CD8-positive, alpha-beta memory T cell (primary cell): ENCODE results near the gene CEP76. TPM values are rescaled to one million over a fixed set of nuclear protein-coding genes. Genes with fewer than 3 reads are reported as not detected.

Source experiments
- CTCF ChIA-PET: fragments of 350-600 bp; sonication (Branson Sonifier 250); formaldehyde crosslinking; loops from one replicate; lab custom pipeline; 2021; ENCODE audit warnings: antibody characterized with exemption; lab: Charles Lee
- POLR2A ChIA-PET: fragments of 350-600 bp; sonication (Branson Sonifier 250); formaldehyde crosslinking; loops from one replicate; lab custom pipeline; 2021; ENCODE audit warnings: antibody characterized with exemption; lab: Charles Lee
- DNase-seq, 5 donors: peaks; one replicate each; pipeline versions ENCODE4 v3.0.0 to v3.0.0-alpha.2; 2020 to 2022; ENCODE audit warnings: mixed read lengths in 1 of 5
- H3K27ac ChIP-seq: one replicate; pipeline ENCODE4 v1.7.0; 2013; ENCODE audit warnings: low read depth, mild to moderate bottlenecking, low read length, moderate library complexity
- H3K27me3 ChIP-seq: 2 replicates; pipeline ENCODE4 v1.7.0; 2013; ENCODE audit warnings: low read length, mild to moderate bottlenecking; ENCODE audit not compliant: insufficient read depth, poor library complexity, severe bottlenecking
- H3K36me3 ChIP-seq: 2 replicates; pipeline ENCODE4 v1.7.0; 2013; ENCODE audit warnings: mild to moderate bottlenecking, low read length, moderate library complexity; ENCODE audit not compliant: insufficient read depth
- H3K4me1 ChIP-seq: 2 replicates; pipeline ENCODE4 v1.7.0; 2013; ENCODE audit warnings: mild to moderate bottlenecking, low read length, moderate library complexity; ENCODE audit not compliant: insufficient read depth
- H3K4me3 ChIP-seq: 2 replicates; pipeline ENCODE4 v1.7.0; 2013; ENCODE audit warnings: mild to moderate bottlenecking, low read length
- H3K9me3 ChIP-seq: 2 replicates; pipeline ENCODE4 v1.7.0; 2013; ENCODE audit warnings: mild to moderate bottlenecking, low read length
- H3K27ac Mint-ChIP-seq, 8 donors: one replicate each; pipeline ENCODE4 v1.8.0; 2020 to 2021; ENCODE audit warnings: mixed read lengths in 8 of 8, mild to moderate bottlenecking in 6 of 8, inconsistent platforms in 3 of 8, moderate library complexity in 3 of 8
- H3K27me3 Mint-ChIP-seq, 2 donors: one replicate each; pipeline ENCODE4 v1.8.0; 2020 to 2021; ENCODE audit warnings: mixed read lengths in 2 of 2, mild to moderate bottlenecking in 1 of 2, moderate library complexity in 1 of 2
- H3K36me3 Mint-ChIP-seq, 3 donors: one replicate each; pipeline ENCODE4 v1.8.0; 2020 to 2021; ENCODE audit warnings: mixed read lengths in 3 of 3, inconsistent platforms in 1 of 3, mild to moderate bottlenecking in 1 of 3
- H3K4me1 Mint-ChIP-seq, 3 donors: one replicate each; pipeline ENCODE4 v1.8.0; 2020 to 2021; ENCODE audit warnings: mixed read lengths in 3 of 3, inconsistent platforms in 1 of 3, mild to moderate bottlenecking in 1 of 3
- H3K4me3 Mint-ChIP-seq, 7 donors: one replicate each; pipeline ENCODE4 v1.8.0; 2020 to 2021; ENCODE audit warnings: mixed read lengths in 7 of 7, mild to moderate bottlenecking in 6 of 7, moderate library complexity in 4 of 7, inconsistent platforms in 2 of 7
- H3K9me3 Mint-ChIP-seq, 5 donors: one replicate each; pipeline ENCODE4 v1.8.0; 2020 to 2022; ENCODE audit warnings: mixed read lengths in 5 of 5, mild to moderate bottlenecking in 3 of 5, moderate library complexity in 2 of 5, inconsistent platforms in 1 of 5
- polyA plus RNA-seq: library from polyadenylated mRNA; unstranded; fragments of 300-500 nt; fragmentation: Illumina TruSeq; gene quantifications from one replicate; pipeline ENCODE4 v1.2.3, GENCODE V29; 2021
- total RNA-seq, 2 experiments: library from RNA; stranded (reverse); gene quantifications; one replicate each; pipeline ENCODE4 v1.2.3, GENCODE V29; 2021

The CEP76 gene
- total and polyA plus RNA-seq, 3 experiments from 2014 or later = 6.4 to 15.5 (median 11.3) TPM

- H3K9me3 Mint-ChIP-seq = no peaks in the 10 kb centered on the region
- DNase-seq = peak in 4 of 5 donors; percentile 12 to 47 (median 36)
- peak overlapping the region in 1 of 8 donors; percentile 24 for H3K27ac Mint-ChIP-seq
- H3K4me3 ChIP-seq = no peak overlapping the region
- H3K4me1 Mint-ChIP-seq = peaks cover 13 to 20% (median 18%) of the 10 kb centered on the region in 3 donors
- no peaks in the 10 kb centered on the region for H3K27me3 ChIP-seq
- no peaks in the 10 kb centered on the region for H3K9me3 ChIP-seq
- ChIA-PET CTCF (interaction anchor here (1.2 to 3.5 kb wide), 5 partner anchors 11 to 332 kb away, joined by 3 to 23 read pairs (median 7); no protein-coding TSS in a partner anchor), POLR2A (no interaction called here)
- peaks cover 7% of the 10 kb centered on the region for H3K4me1 ChIP-seq
- H3K36me3 Mint-ChIP-seq = peaks cover 0 to 2% (median 0%) of the 10 kb centered on the region in 3 donors
- no peak overlapping the region for H3K27ac ChIP-seq
- H3K36me3 ChIP-seq = no peaks in the 10 kb centered on the region
- peak overlapping the region in 3 of 7 donors; percentile 42 to 46 (median 43) for H3K4me3 Mint-ChIP-seq
- H3K27me3 Mint-ChIP-seq = peaks cover 0 to 2% of the 10 kb centered on the region in 2 donors
Measured at GRCh38 chr18:12659904-12660605, 42.5 kb downstream of the CEP76 start.

- H3K27ac Mint-ChIP-seq = peak overlapping the region in 7 of 8 donors; percentile 50 to 97 (median 63)
- H3K4me1 Mint-ChIP-seq = peaks cover 13 to 20% (median 18%) of the 10 kb centered on the region in 3 donors
- no peaks in the 10 kb centered on the region for H3K36me3 ChIP-seq
- H3K27me3 Mint-ChIP-seq = peaks cover 0 to 2% of the 10 kb centered on the region in 2 donors
- ChIA-PET CTCF (interaction anchor here (0.7 to 3.5 kb wide), 4 partner anchors 10 to 331 kb away, joined by 3 to 23 read pairs (median 5); no protein-coding TSS in a partner anchor), POLR2A (interaction anchor here (0.5 kb wide), 1 partner anchor 281 kb away, joined by 3 read pairs; the partner anchor contains the start of gene AFG3L2)
- H3K4me3 ChIP-seq = no peak overlapping the region
- no peak overlapping the region for H3K27ac ChIP-seq
- H3K9me3 ChIP-seq = no peaks in the 10 kb centered on the region
- H3K27me3 ChIP-seq = no peaks in the 10 kb centered on the region
- DNase-seq = peak in 3 of 5 donors; percentile 6 to 54 (median 27)
- H3K9me3 Mint-ChIP-seq = no peaks in the 10 kb centered on the region
- peaks cover 7% of the 10 kb centered on the region for H3K4me1 ChIP-seq
- H3K36me3 Mint-ChIP-seq = peaks cover 0 to 2% (median 0%) of the 10 kb centered on the region in 3 donors
- peak overlapping the region; percentile 83 to 94 (median 89) for H3K4me3 Mint-ChIP-seq
Measured at GRCh38 chr18:12658426-12659138, 43.9 kb downstream of the CEP76 start.

- Histone ChIP-seq H3K9me3 (no peaks in the 10 kb centered on the region), H3K27ac (peak within 1 kb of the TSS; percentile 30), H3K4me3 (peak within 1 kb of the TSS; percentile 59), H3K36me3 (no peaks in the 10 kb centered on the region), H3K27me3 (no peaks in the 10 kb centered on the region), H3K4me1 (peaks cover 7% of the 10 kb centered on the region)
- peak; percentile 19 to 60 (median 34) for DNase-seq
- peak within 1 kb of the TSS; percentile 85 to 94 (median 89) for H3K4me3 Mint-ChIP-seq
- no peaks in the 10 kb centered on the region for H3K9me3 Mint-ChIP-seq
- peaks cover 0 to 2% of the 10 kb centered on the region in 2 donors for H3K27me3 Mint-ChIP-seq
- ChIA-PET POLR2A (interaction anchor here (0.5 to 0.6 kb wide), 2 partner anchors 265 to 281 kb away, joined by 3 read pairs; partner anchors contain the start of gene AFG3L2), CTCF (interaction anchor here (0.9 to 3.5 kb wide), 4 partner anchors 13 to 330 kb away, joined by 3 to 23 read pairs (median 5); no protein-coding TSS in a partner anchor)
- peaks cover 0 to 2% (median 0%) of the 10 kb centered on the region in 3 donors for H3K36me3 Mint-ChIP-seq
- peaks cover 17 to 24% (median 18%) of the 10 kb centered on the region in 3 donors for H3K4me1 Mint-ChIP-seq
- H3K27ac Mint-ChIP-seq = peak within 1 kb of the TSS in 7 of 8 donors; percentile 50 to 97 (median 63)
Measured at GRCh38 chr18:12657684-12658425, 44.7 kb downstream of the CEP76 start, which contains the start of gene SPIRE1. SPIRE1 (minus strand) TSS chr18:12658107; CDS start chr18:12657866, 241 bp downstream.

- Histone ChIP-seq H3K4me1 (peaks cover 7% of the 10 kb centered on the region), H3K4me3 (peak overlapping the region; percentile 59), H3K27ac (peak overlapping the region; percentile 30), H3K36me3 (no peaks in the 10 kb centered on the region), H3K9me3 (no peaks in the 10 kb centered on the region), H3K27me3 (no peaks in the 10 kb centered on the region)
- DNase-seq = peak in 3 of 5 donors; percentile 1 to 27 (median 2)
- Mint-ChIP-seq H3K27ac (peak overlapping the region in 4 of 8 donors; percentile 50 to 76 (median 68)), H3K4me1 (peaks cover 17 to 25% (median 18%) of the 10 kb centered on the region in 3 donors), H3K36me3 (peaks cover 0 to 2% (median 0%) of the 10 kb centered on the region in 3 donors), H3K9me3 (no peaks in the 10 kb centered on the region), H3K4me3 (peak overlapping the region; percentile 79 to 92 (median 85)), H3K27me3 (peaks cover 0 to 2% of the 10 kb centered on the region in 2 donors)
- ChIA-PET CTCF (interaction anchor here (1.0 kb wide), 1 partner anchor 266 kb away, joined by 3 read pairs; no protein-coding TSS in a partner anchor), POLR2A (interaction anchor here (0.6 kb wide), 1 partner anchor 265 kb away, joined by 3 read pairs; no protein-coding TSS in a partner anchor)
Measured at GRCh38 chr18:12656938-12657683, 45.4 kb downstream of the CEP76 start.

GRCh38 chr18:12656605-12656937 lies 46.0 kb downstream of the CEP76 start:
- no peaks in the 10 kb centered on the region for H3K9me3 Mint-ChIP-seq
- DNase-seq = no peak
- peaks cover 0 to 2% (median 0%) of the 10 kb centered on the region in 3 donors for H3K36me3 Mint-ChIP-seq
- no peaks in the 10 kb centered on the region for H3K9me3 ChIP-seq
- H3K4me1 Mint-ChIP-seq = peaks cover 17 to 25% (median 18%) of the 10 kb centered on the region in 3 donors
- H3K4me3 Mint-ChIP-seq = peak overlapping the region; percentile 79 to 92 (median 85)
- ChIA-PET POLR2A (no interaction called here), CTCF (no interaction called here)
- peak overlapping the region; percentile 59 for H3K4me3 ChIP-seq
- H3K4me1 ChIP-seq = peaks cover 7% of the 10 kb centered on the region
- peak overlapping the region; percentile 30 for H3K27ac ChIP-seq
- no peaks in the 10 kb centered on the region for H3K36me3 ChIP-seq
- peak overlapping the region in 5 of 8 donors; percentile 11 to 76 (median 59) for H3K27ac Mint-ChIP-seq
- peaks cover 2% of the 10 kb centered on the region in 2 donors for H3K27me3 Mint-ChIP-seq
- H3K27me3 ChIP-seq = no peaks in the 10 kb centered on the region

GRCh38 chr18:12654971-12655370 lies 47.6 kb downstream of the CEP76 start:
- Mint-ChIP-seq H3K4me3 (peak overlapping the region in 5 of 7 donors; percentile 14 to 76 (median 39)), H3K9me3 (no peaks in the 10 kb centered on the region), H3K36me3 (peaks cover 0 to 2% (median 2%) of the 10 kb centered on the region in 3 donors), H3K27me3 (peaks cover 2 to 7% of the 10 kb centered on the region in 2 donors), H3K27ac (peak overlapping the region in 1 of 8 donors; percentile 65), H3K4me1 (peaks cover 17 to 24% (median 18%) of the 10 kb centered on the region in 3 donors)
- H3K4me3 ChIP-seq = no peak overlapping the region
- DNase-seq = no peak
- H3K36me3 ChIP-seq = no peaks in the 10 kb centered on the region
- ChIA-PET CTCF (no interaction called here), POLR2A (no interaction called here)
- H3K9me3 ChIP-seq = no peaks in the 10 kb centered on the region
- H3K27ac ChIP-seq = no peak overlapping the region
- H3K27me3 ChIP-seq = no peaks in the 10 kb centered on the region
- H3K4me1 ChIP-seq = peaks cover 7% of the 10 kb centered on the region
